ENCODE results near the gene CANT1. TPM values are rescaled to one million over a fixed set of nuclear protein-coding genes. Genes with fewer than 3 reads are reported as not detected.

Gene CANT1
- total and polyA plus RNA-seq, 2 of the 13 experiments (the other 11 are each of a cell fraction or from before 2014, with no cell fraction given) = 34.1 to 42.1 TPM

DNA sequence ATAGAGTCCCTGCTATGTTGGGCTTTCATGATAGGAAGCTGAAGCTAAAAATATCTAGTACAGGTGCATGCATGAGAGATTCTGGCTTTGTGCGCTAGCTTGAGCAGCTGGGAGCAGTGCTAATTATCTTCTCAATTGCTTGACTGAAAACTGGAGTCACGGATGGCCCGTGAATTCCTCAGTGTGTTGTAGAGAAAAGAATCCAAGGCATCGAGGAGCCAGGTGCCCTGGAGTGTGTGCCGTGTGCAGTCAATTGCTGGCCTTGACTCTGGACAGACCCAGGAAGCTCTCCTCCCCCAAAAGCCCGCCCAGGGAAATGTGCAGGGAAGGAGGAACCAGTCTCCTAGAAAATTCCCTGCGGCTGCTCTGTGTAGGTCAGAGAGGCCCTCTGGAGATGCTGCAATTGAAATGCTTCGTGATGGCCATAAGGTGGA, 44.1 kb downstream of the CANT1 start:
- intact Hi-C loops (cut with micrococcal nuclease; ENCODE audit: unreplicated experiment) (no loop called here), in situ Hi-C loops (cut with HindIII; ENCODE audit: extremely low pct_ligation_motif_present, low pct_unique_long_range_greater_than_20kb) (no loop called here)
- POLR2A ChIA-PET = interaction anchor here (1.0 to 4.6 kb wide), 7 partner anchors 11 to 134 kb away, joined by 3 to 32 read pairs (median 4); partner anchors contain the start of gene LGALS3BP
- Histone ChIP-seq H3K27ac (ENCODE audit: extremely low read length, insufficient read depth, low read length) (no peak overlapping the region), H3K79me2 (ENCODE audit: insufficient read depth, low read length) (no peaks in the 10 kb centered on the region), H3K27me3 (ENCODE audit: control insufficient read depth in 1 of 2, insufficient read depth in 2 of 2, low read length in 2 of 2) (no peaks in the 10 kb centered on the region), H3K4me2 (ENCODE audit: low read depth, low read length) (no peak overlapping the region), H2AFZ (ENCODE audit: low read length) (no peak overlapping the region), H3K4me3 (replicated peaks in 1 of 3; ENCODE audit: insufficient read depth in 1 of 3, low read depth in 2 of 3, low read length in 3 of 3) (no peak overlapping the region), H3K4me1 (ENCODE audit: insufficient read depth, low read length) (peaks cover 51% of the 10 kb centered on the region), H3K36me3 (replicated peaks in 1 of 2; ENCODE audit: control insufficient read depth in 1 of 2, insufficient read depth in 2 of 2, low read length in 2 of 2) (peaks cover 3% of the 10 kb centered on the region in 2 experiments; a peak in 2 of 5 replicates), H3K9ac (ENCODE audit: insufficient read depth, low read depth, low read length) (no peak overlapping the region), H4K20me1 (ENCODE audit: insufficient read depth, low read length) (no peaks in the 10 kb centered on the region), H3K9me3 (ENCODE audit: low read length) (no peaks in the 10 kb centered on the region)
- WGBS (ENCODE audit: low lambda C conversion rate) = 50% methylated on average over 8 of the region's 8 CpGs
- peak; percentile 44 for DNase-seq (ENCODE audit: low spot score)
- FAIRE-seq = peak; percentile 21
- CTCF ChIA-PET (ENCODE audit: low intra/inter-chr PET ratio, low total read pairs) = interaction anchor here (0.6 kb wide), 1 partner anchor 1070 kb away, joined by 3 read pairs; no protein-coding TSS in a partner anchor
- ATAC-seq = peak; percentile 6
- BruUV-seq (replicated peaks) = no TSS peak
- TF ChIP-seq ZNF367 (CRISPR knock-in tag; IDR thresholded peaks at IDR 0.05; ENCODE audit: borderline replicate concordance) (no peak), IKZF5 (CRISPR knock-in tag; IDR thresholded peaks at IDR 0.05) (0 out of 2 replicates have a peak, but pooled peaks have one; percentile 21), MIXL1 (CRISPR knock-in tag; IDR thresholded peaks at IDR 0.05) (0 out of 2 replicates have a peak, but pooled peaks have one; percentile 12), MTF1 (CRISPR knock-in tag; IDR thresholded peaks at IDR 0.05) (peak; percentile 96), HNRNPK (IDR thresholded peaks at IDR 0.05; ENCODE audit: low read depth, low read length, poor library complexity, severe bottlenecking) (no peak), ZNF577 (CRISPR knock-in tag; IDR thresholded peaks at IDR 0.05; ENCODE audit: borderline replicate concordance, low read depth) (no peak), ZNF564 (CRISPR knock-in tag; IDR thresholded peaks at IDR 0.05) (no peak), ZFX (CRISPR knock-in tag; IDR thresholded peaks at IDR 0.05; ENCODE audit: low read depth) (0 out of 2 replicates have a peak, but pooled peaks have one; percentile 16), ZNF329 (CRISPR knock-in tag; IDR thresholded peaks at IDR 0.05; ENCODE audit: low read depth) (no peak), SIX4 (CRISPR knock-in tag; IDR thresholded peaks at IDR 0.05) (no peak), ZNF580 (CRISPR knock-in tag; IDR thresholded peaks at IDR 0.05; ENCODE audit: borderline replicate concordance, low read depth) (peak; percentile 47; the same call in 1 of the 2 replicates), POLR2A (IDR thresholded peaks at IDR 0.05; ENCODE audit: insufficient read depth in 1 of 2, low read depth in 2 of 2, low read length in 2 of 2) (0 out of 4 replicates have a peak, but pooled peaks of 1 of the 2 experiments have one; percentile 19), ZNF775 (CRISPR knock-in tag; IDR thresholded peaks at IDR 0.05; ENCODE audit: borderline replicate concordance) (no peak), NR2F6 (IDR thresholded peaks at IDR 0.05) (no peak), NR2F6 (CRISPR knock-in tag; IDR thresholded peaks at IDR 0.05) (0 out of 2 replicates have a peak, but pooled peaks have one; percentile 25), GTF3A (CRISPR knock-in tag; conservative IDR thresholded peaks at IDR 0.05) (no peak), RARA (CRISPR knock-in tag; IDR thresholded peaks at IDR 0.05) (peak; percentile 42; the same call in 1 of the 2 replicates), HOXD1 (CRISPR knock-in tag; IDR thresholded peaks at IDR 0.05) (no peak), EP300 (IDR thresholded peaks at IDR 0.05; ENCODE audit: low read depth in 2 of 2, low read length in 2 of 2) (no peak), EP300 (CRISPR knock-in tag; IDR thresholded peaks at IDR 0.05; ENCODE audit: borderline replicate concordance) (no peak), STAG1 (CRISPR knock-in tag; IDR thresholded peaks at IDR 0.05) (0 out of 2 replicates have a peak, but pooled peaks have one; percentile 10), BORCS8-MEF2B (CRISPR knock-in tag; IDR thresholded peaks at IDR 0.05) (0 out of 2 replicates have a peak, but pooled peaks have one; percentile 29)
- TF ChIP-seq, protein P1, sequence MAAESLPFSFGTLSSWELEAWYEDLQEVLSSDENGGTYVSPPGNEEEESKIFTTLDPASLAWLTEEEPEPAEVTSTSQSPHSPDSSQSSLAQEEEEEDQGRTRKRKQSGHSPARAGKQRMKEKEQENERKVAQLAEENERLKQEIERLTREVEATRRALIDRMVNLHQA (CRISPR knock-in tag; IDR thresholded peaks at IDR 0.05) = no peak
- TF ChIP-seq, protein P2, sequence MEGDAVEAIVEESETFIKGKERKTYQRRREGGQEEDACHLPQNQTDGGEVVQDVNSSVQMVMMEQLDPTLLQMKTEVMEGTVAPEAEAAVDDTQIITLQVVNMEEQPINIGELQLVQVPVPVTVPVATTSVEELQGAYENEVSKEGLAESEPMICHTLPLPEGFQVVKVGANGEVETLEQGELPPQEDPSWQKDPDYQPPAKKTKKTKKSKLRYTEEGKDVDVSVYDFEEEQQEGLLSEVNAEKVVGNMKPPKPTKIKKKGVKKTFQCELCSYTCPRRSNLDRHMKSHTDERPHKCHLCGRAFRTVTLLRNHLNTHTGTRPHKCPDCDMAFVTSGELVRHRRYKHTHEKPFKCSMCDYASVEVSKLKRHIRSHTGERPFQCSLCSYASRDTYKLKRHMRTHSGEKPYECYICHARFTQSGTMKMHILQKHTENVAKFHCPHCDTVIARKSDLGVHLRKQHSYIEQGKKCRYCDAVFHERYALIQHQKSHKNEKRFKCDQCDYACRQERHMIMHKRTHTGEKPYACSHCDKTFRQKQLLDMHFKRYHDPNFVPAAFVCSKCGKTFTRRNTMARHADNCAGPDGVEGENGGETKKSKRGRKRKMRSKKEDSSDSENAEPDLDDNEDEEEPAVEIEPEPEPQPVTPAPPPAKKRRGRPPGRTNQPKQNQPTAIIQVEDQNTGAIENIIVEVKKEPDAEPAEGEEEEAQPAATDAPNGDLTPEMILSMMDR (CRISPR knock-in tag; IDR thresholded peaks at IDR 0.05) = 0 out of 2 replicates have a peak, but pooled peaks have one; percentile 4
